NCI-H2107 treated with DMSO at 0.1 percent for 48 hours (cell line): Measurements from ENCODE around the gene NARF.
"Not testable (repeated sequence)": the region's sequence is repeated elsewhere in the genome, so short reads cannot be mapped to it uniquely, and the experiment has no call there.

ENCODE experiments used
- DNase-seq: peaks from one replicate; lab custom pipeline; 2025; ENCODE audit not compliant: unreplicated experiment; lab: John Stamatoyannopoulos, UW

Gene NARF

GRCh38 chr17:82496529-82497434, 38.2 kb downstream of the NARF start:
- peak; percentile 52 for DNase-seq

- no peak for DNase-seq
Observed at GRCh38 chr17:82497483-82498405, 39.2 kb downstream of the NARF start.

- no peak for DNase-seq
Observed at GRCh38 chr17:82502207-82502606, 43.7 kb downstream of the NARF start.

GRCh38 chr17:82503094-82503727, 44.7 kb downstream of the NARF start:
- DNase-seq: no peak

GRCh38 chr17:82503728-82504308, 45.3 kb downstream of the NARF start:
- DNase-seq: no peak

- DNase-seq: no peak
Observed at GRCh38 chr17:82505296-82505695, 46.8 kb downstream of the NARF start.

- not testable (repeated sequence) for DNase-seq
Observed at GRCh38 chr17:82506402-82506801, 47.9 kb downstream of the NARF start.

- no peak for DNase-seq
Observed at GRCh38 chr17:82507631-82508175, 49.2 kb downstream of the NARF start.

- DNase-seq: not testable (repeated sequence)
Observed at GRCh38 chr17:82511642-82512041, 53.1 kb downstream of the NARF start.

GRCh38 chr17:82513864-82514263, 55.3 kb downstream of the NARF start:
- DNase-seq: not testable (repeated sequence)

GRCh38 chr17:82517230-82517865, 58.8 kb downstream of the NARF start:
- DNase-seq: no peak

- peak; percentile 55 for DNase-seq
Observed at GRCh38 chr17:82518826-82519810, 60.6 kb downstream of the NARF start, which contains the start of gene FOXK2. Gene FOXK2 (plus strand): TSS chr17:82519732. CDS start chr17:82519889, 157 bp downstream.

GRCh38 chr17:82519971-82520903, 61.7 kb downstream of the NARF start:
- peak; percentile 25 for DNase-seq

- DNase-seq: peak; percentile 59
Observed at GRCh38 chr17:82524540-82524939, 66.0 kb downstream of the NARF start.

GRCh38 chr17:82525712-82526111, 67.2 kb downstream of the NARF start:
- DNase-seq: no peak

GRCh38 chr17:82527898-82528297, 69.4 kb downstream of the NARF start:
- no peak for DNase-seq

- peak; percentile 76 for DNase-seq
Observed at GRCh38 chr17:82528484-82529265, 70.1 kb downstream of the NARF start.
